GM12878 (cell line): ENCODE results near the gene DPYSL3. TPM values are rescaled to one million over a fixed set of nuclear protein-coding genes. Genes with fewer than 3 reads are reported as not detected.

Experiments
- ATAC-seq: fragments of 200-7000 bp; cut with Tn5 transposase; 3 replicates; pipeline ENCODE4 v1.9.1; 2020; ENCODE audit warnings: mild to moderate bottlenecking, moderate library complexity
- BruUV-seq: library from RNA; stranded (reverse); fragments of 400-500 nt; replicated peaks from 2 replicates; lab custom pipeline; 2021; lab: Mats Ljungman, UMichigan
- CTCF ChIA-PET: fragments of 300-600 bp; sonication (Branson Sonifier 250); formaldehyde crosslinking; extraction: SDS; loops from one replicate; lab custom pipeline; 2021; ENCODE audit warnings: inconsistent platforms; lab: Yijun Ruan, JAX
- POLR2A ChIA-PET: fragments of 350-600 bp; formaldehyde crosslinking; extraction: SDS; loops from one replicate; lab custom pipeline; 2021; ENCODE audit warnings: inconsistent platforms; lab: Charles Lee
- RAD21 ChIA-PET: fragments of 300-600 bp; sonication (Branson Sonifier 250); formaldehyde crosslinking; loops from one replicate; lab custom pipeline; 2023; ENCODE audit warnings: antibody characterized with exemption; ENCODE audit not compliant: unreplicated experiment; lab: Charles Lee
- SMC1A ChIA-PET: fragments of 300-600 bp; sonication (Branson Sonifier 250); formaldehyde crosslinking; loops from one replicate; lab custom pipeline; 2023; ENCODE audit not compliant: unreplicated experiment, uncharacterized antibody; lab: Charles Lee
- DNase-seq: peaks from one replicate; pipeline ENCODE4 v3.0.0-alpha.2; 2011; ENCODE audit warnings: low read depth, low spot score
- FAIRE-seq: peaks from 3 replicates; lab custom pipeline; 2011; peaks lifted over from hg19 to GRCh38; lab: Jason Lieb, UNC
- H2AFZ ChIP-seq: 2 replicates; pipeline ENCODE4 v1.6.0; 2011; ENCODE audit warnings: low read depth, low read length, control low read depth; ENCODE audit not compliant: control insufficient read depth
- H3K27ac ChIP-seq: 2 replicates; pipeline ENCODE4 v1.5.1; 2011; ENCODE audit warnings: control low read depth; ENCODE audit not compliant: control insufficient read depth, insufficient read depth
- H3K27me3 ChIP-seq, 2 experiments: replicated peaks in 1 of 2; 2 replicates each; pipeline versions ENCODE4 v1.6.0 to v1.6.1; 2011; ENCODE audit warnings: low read length in 1 of 2; ENCODE audit not compliant: control insufficient read depth in 2 of 2, insufficient read depth in 2 of 2
- H3K36me3 ChIP-seq, 2 experiments: 2 replicates each; pipeline ENCODE4 v1.5.1; 2011; ENCODE audit warnings: low read length in 1 of 2; ENCODE audit not compliant: control insufficient read depth in 2 of 2, insufficient read depth in 2 of 2
- H3K4me1 ChIP-seq: 2 replicates; pipeline ENCODE4 v1.6.1; 2011; ENCODE audit warnings: mild to moderate bottlenecking, low read length, moderate library complexity, mixed read lengths; ENCODE audit not compliant: control insufficient read depth, insufficient read depth
- H3K4me2 ChIP-seq: 2 replicates; pipeline ENCODE4 v1.6.0; 2011; ENCODE audit warnings: control low read depth; ENCODE audit not compliant: control insufficient read depth, insufficient read depth
- H3K4me3 ChIP-seq: fragments of 200-600 bp; sonication (generic); 2 replicates; pipeline ENCODE4 v1.5.1; 2016
- H3K79me2 ChIP-seq: 2 replicates; pipeline ENCODE4 v1.6.0; 2011; ENCODE audit warnings: low read length; ENCODE audit not compliant: control insufficient read depth, insufficient read depth
- H3K9ac ChIP-seq: 2 replicates; pipeline ENCODE4 v1.8.0; 2011; ENCODE audit warnings: low read length, control low read depth, mixed read lengths; ENCODE audit not compliant: control insufficient read depth, insufficient read depth
- H3K9me3 ChIP-seq: replicated peaks from 3 replicates; pipeline ENCODE4 v1.5.1; 2011; ENCODE audit warnings: mild to moderate bottlenecking, low read length; ENCODE audit not compliant: control insufficient read depth, insufficient read depth
- H4K20me1 ChIP-seq: 2 replicates; pipeline ENCODE4 v1.6.0; 2011; ENCODE audit not compliant: control insufficient read depth, insufficient read depth
- BCLAF1 ChIP-seq: fragments of 450-650 bp; IDR thresholded peaks from 2 replicates; pipeline ENCODE4 v1.6.1; 2017; ENCODE audit warnings: antibody characterized with exemption, mild to moderate bottlenecking, moderate library complexity
- CTCF ChIP-seq, 3 experiments: IDR thresholded peaks in 2 of 3; conservative IDR thresholded peaks in 1 of 3; 2 replicates each; pipeline ENCODE4 v1.5.1; 2011; ENCODE audit warnings: low read depth in 3 of 3, low read length in 3 of 3, mild to moderate bottlenecking in 3 of 3, control low read depth in 2 of 3, moderate library complexity in 2 of 3, inconsistent platforms in 1 of 3, mixed read lengths in 1 of 3; ENCODE audit not compliant: control insufficient read depth in 2 of 3, insufficient read depth in 1 of 3; ENCODE audit errors: extremely low read depth in 1 of 3
- GABPA ChIP-seq: IDR thresholded peaks from 2 replicates; pipeline ENCODE4 v1.6.1; 2014; ENCODE audit warnings: antibody characterized with exemption, low read depth, mild to moderate bottlenecking, inconsistent platforms
- IRF4 ChIP-seq: IDR thresholded peaks from 2 replicates; pipeline ENCODE4 v1.6.1; 2011; ENCODE audit warnings: low read depth, low read length
- RAD21 ChIP-seq: IDR thresholded peaks from 2 replicates; pipeline ENCODE4 v1.6.1; 2011; ENCODE audit warnings: mild to moderate bottlenecking, low read depth, low read length, moderate library complexity; ENCODE audit not compliant: insufficient read depth
- SMC3 ChIP-seq: IDR thresholded peaks from 2 replicates; pipeline ENCODE4 v1.6.1; 2011; ENCODE audit warnings: low read length, improper control_type of control experiment, borderline replicate concordance
- WGBS: methylation state at CpG from one replicate; pipeline ENCODE4 v1.1.6; 2016; ENCODE audit warnings: low lambda C conversion rate; ENCODE audit not compliant: insufficient replicate concordance, insufficient coverage; ENCODE audit errors: missing lambda C conversion rate; 5-methylcytosine and 5-hydroxymethylcytosine counted together
- in situ Hi-C: fragments of 300-500 bp; cut with MboI; formaldehyde crosslinking; loops from 9 replicates; pipeline ENCODE4 v1.14.3; 2018; ENCODE audit warnings: mixed read lengths
- intact Hi-C: fragments of 100-400 bp; cut with micrococcal nuclease; formaldehyde crosslinking; loops from one replicate; pipeline ENCODE4 v1.14.2; 2022; ENCODE audit not compliant: unreplicated experiment
- polyA plus RNA-seq, 11 experiments: library from polyadenylated mRNA; depleted of rRNA in 4 of 11; unstranded in 6 of 11; stranded (reverse) in 5 of 11; fragments of >200 nt; fragmentation: Nextera tagmentation in 4 of 11; fragmentation: Illumina TruSeq in 1 of 11; extraction: Ambion mirVana in 4 of 11; extraction: Trizol in 1 of 11; gene quantifications; 1 replicate in 1 of 11; 2 replicates in 10 of 11; pipeline versions ENCODE4 v1.2.1 to v1.2.3, GENCODE V29; 2011 to 2016; ENCODE audit warnings: inconsistent platforms in 2 of 11, missing spikeins in 2 of 11, low read depth in 1 of 11
- total RNA-seq, 4 experiments: library from RNA; depleted of rRNA in 3 of 4; stranded (reverse); fragments of >200 nt in 3 of 4; fragmentation: Illumina TruSeq in 1 of 4; extraction: Trizol in 1 of 4; gene quantifications; 2 replicates each; pipeline versions ENCODE4 v1.2.1 to v1.2.3, GENCODE V29; 2013 to 2021

DPYSL3 gene
- total and polyA plus RNA-seq, 10 of the 15 experiments (the other 5 are each of a cell fraction or from before 2014, with no cell fraction given), result 0.08 to 1.5 (median 0.45) TPM; not detected in 1

- no peak for TF ChIP-seq IRF4
Observed at GRCh38 chr5:147465747-147466146, 44.1 kb downstream of the DPYSL3 start (continued).

GRCh38 chr5:147464211-147464610 lies 45.7 kb downstream of the DPYSL3 start:
- no peaks in the 10 kb centered on the region for H4K20me1 ChIP-seq
- RAD21 ChIA-PET, result interaction anchor here (1.3 to 1.6 kb wide), 4 partner anchors 94 to 114 kb away, joined by 4 to 7 read pairs (median 6); no protein-coding TSS in a partner anchor
- in situ Hi-C loops (no loop called here), intact Hi-C loops (loop anchor here (1.0 kb wide), 1 partner anchor 95 kb away; no protein-coding TSS in a partner anchor)
- CTCF ChIA-PET, result interaction anchor here (0.9 to 5.0 kb wide), 13 partner anchors 9 to 175 kb away, joined by 3 to 44 read pairs (median 6); no protein-coding TSS in a partner anchor
- no peaks in the 10 kb centered on the region for H3K79me2 ChIP-seq
- H3K9ac ChIP-seq, result no peak overlapping the region
- TF ChIP-seq RAD21, result peak; percentile 61; the same call in 1 of the 2 replicates
- no peak for TF ChIP-seq GABPA
- peak; percentile 58; the same call in 1 of the 2 replicates for TF ChIP-seq SMC3
- peak in 2 of 3 experiments; percentile 31 to 37; a peak in 3 of 6 replicates for TF ChIP-seq CTCF (IDR thresholded peaks at IDR 0.05 in 2 of 3, conservative IDR thresholded peaks at IDR 0.05 in 1 of 3; ENCODE audit: control insufficient read depth in 2 of 3, extremely low read depth in 1 of 3, insufficient read depth in 1 of 3, low read depth in 3 of 3, low read length in 3 of 3)
- no peak for TF ChIP-seq BCLAF1
- H3K4me1 ChIP-seq, result no peaks in the 10 kb centered on the region
- DNase-seq, result no peak
- H3K36me3 ChIP-seq, result no peaks in the 10 kb centered on the region
- FAIRE-seq, result no peak
- no peaks in the 10 kb centered on the region for H3K27me3 ChIP-seq
- no peak overlapping the region for H2AFZ ChIP-seq
- H3K9me3 ChIP-seq, result no peaks in the 10 kb centered on the region
- POLR2A ChIA-PET, result no interaction called here
- WGBS, result 19% methylated on average over 5 of the region's 5 CpGs
- H3K4me3 ChIP-seq, result no peak overlapping the region
- BruUV-seq, result no TSS peak
- SMC1A ChIA-PET, result interaction anchor here (1.0 to 2.7 kb wide), 7 partner anchors 9 to 200 kb away, joined by 4 to 22 read pairs (median 5); no protein-coding TSS in a partner anchor
- peak; percentile 93 for ATAC-seq
- H3K27ac ChIP-seq, result no peak overlapping the region
- H3K4me2 ChIP-seq, result no peak overlapping the region
